Skeletal muscle satellite cell (primary cell): Measurements from ENCODE around the gene RBP3.

Source experiments
- H3K27me3 ChIP-seq: 2 replicates; pipeline ENCODE4 v1.7.0; 2013; ENCODE audit warnings: low read length; ENCODE audit not compliant: control insufficient read depth, insufficient read depth
- H3K36me3 ChIP-seq: 2 replicates; pipeline ENCODE4 v1.7.0; 2013; ENCODE audit warnings: mild to moderate bottlenecking, control low read depth, low read length; ENCODE audit not compliant: insufficient read depth
- H3K4me1 ChIP-seq: 2 replicates; pipeline ENCODE4 v1.7.0; 2013; ENCODE audit warnings: low read length; ENCODE audit not compliant: control insufficient read depth, insufficient read depth
- H3K4me2 ChIP-seq: 2 replicates; pipeline ENCODE4 v1.7.0; 2013; ENCODE audit warnings: mild to moderate bottlenecking, low read length
- H3K4me3 ChIP-seq: 2 replicates; pipeline ENCODE4 v1.7.0; 2013; ENCODE audit warnings: low read length
- H3K9ac ChIP-seq: 2 replicates; pipeline ENCODE4 v1.7.0; 2013; ENCODE audit warnings: mild to moderate bottlenecking, low read depth, low read length, moderate library complexity
- H3K9me3 ChIP-seq: replicated peaks from 2 replicates; pipeline ENCODE4 v1.7.0; 2013; ENCODE audit warnings: mild to moderate bottlenecking, control low read depth, low read length

The RBP3 gene

DNA sequence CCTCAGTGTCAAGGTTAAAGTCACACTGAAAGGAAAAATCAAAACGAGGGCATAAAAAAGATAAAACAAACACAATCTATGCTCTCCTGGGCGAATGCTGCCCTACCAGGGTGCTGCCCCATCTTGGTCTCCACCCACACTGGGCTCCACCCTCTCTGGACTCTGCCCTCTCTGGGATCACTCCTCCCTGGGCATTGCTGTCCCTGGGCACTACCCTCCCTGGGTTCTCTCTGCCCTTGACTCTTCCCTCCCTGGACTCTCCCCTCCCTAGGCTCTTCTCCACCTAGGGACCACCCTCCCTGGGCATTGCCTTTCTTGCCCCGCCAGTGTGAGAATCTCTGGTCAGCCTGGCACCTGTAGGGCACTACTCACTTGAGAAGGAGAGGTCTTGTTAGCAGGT is 17.4 kb upstream of the RBP3 start:
- H3K27me3 ChIP-seq = peaks cover 28% of the 10 kb centered on the region
- H3K4me3 ChIP-seq = no peak overlapping the region
- no peaks in the 10 kb centered on the region for H3K4me1 ChIP-seq
- H3K9me3 ChIP-seq = no peaks in the 10 kb centered on the region
- no peak overlapping the region for H3K4me2 ChIP-seq
- H3K9ac ChIP-seq = no peak overlapping the region
- no peaks in the 10 kb centered on the region for H3K36me3 ChIP-seq

DNA sequence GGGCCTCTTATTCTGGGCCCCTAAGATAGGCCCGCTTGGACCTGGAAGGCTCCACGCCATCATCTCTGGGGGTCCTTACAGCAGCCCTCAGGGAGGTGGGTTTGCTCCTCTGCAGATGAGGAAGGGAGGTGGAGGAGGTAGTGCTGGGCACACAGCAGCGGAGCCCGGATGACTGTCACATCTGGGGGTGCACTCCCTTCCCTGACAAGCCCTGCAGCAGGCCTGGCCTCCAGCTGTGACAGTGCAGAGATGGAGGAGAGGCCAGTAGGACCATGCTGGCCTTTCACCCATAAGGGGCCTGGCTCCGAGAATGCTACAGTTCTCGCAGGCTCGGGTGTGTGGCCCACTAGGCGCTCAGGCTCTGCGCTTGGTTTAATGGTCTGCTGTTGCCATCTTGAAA is 16.7 kb upstream of the RBP3 start:
- Histone ChIP-seq H3K4me2 (no peak overlapping the region), H3K9me3 (no peaks in the 10 kb centered on the region), H3K4me3 (no peak overlapping the region), H3K27me3 (peaks cover 35% of the 10 kb centered on the region), H3K9ac (no peak overlapping the region), H3K36me3 (no peaks in the 10 kb centered on the region), H3K4me1 (no peaks in the 10 kb centered on the region)

DNA sequence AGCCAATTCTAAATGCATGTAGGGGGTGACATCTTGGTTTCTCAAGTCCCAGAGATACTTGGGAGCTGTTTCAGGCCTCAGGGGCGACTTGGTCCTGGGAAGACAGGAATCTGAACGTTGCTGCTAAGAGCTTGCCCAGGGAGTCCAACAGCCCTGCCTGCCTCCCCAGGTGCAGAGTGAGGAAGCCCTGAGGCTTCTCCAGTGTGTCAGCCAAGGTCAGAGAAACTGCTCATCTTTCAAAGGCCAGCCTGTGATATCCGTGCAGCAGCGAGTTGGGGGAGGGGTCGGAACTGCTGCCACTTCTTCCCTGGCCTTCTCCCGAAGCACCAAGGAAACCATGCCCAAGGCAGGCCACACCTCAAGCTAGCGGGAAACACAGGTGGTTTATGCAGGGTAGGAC is 16.2 kb upstream of the RBP3 start:
- Histone ChIP-seq H3K9ac (no peak overlapping the region), H3K4me2 (no peak overlapping the region)

DNA sequence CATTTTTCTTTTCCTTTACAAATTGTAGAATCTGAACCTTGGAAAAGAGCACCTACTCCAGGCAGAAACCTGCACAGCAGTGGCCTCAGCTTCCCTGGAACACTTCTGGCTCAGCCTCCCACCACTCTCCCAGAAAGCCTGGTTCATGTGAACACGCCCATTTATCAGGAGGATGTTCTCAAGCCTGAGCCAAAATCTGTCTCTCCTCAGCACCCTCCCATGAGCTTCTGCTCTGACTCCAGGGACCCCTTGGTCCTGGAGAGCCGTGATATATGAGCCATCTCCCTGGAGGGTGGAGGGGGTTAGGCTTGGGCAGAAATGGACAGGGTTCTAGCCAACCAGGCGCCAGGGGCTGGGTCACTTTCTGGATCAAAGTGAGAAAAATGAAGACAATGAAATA is 15.8 kb upstream of the RBP3 start:
- H3K4me2 ChIP-seq = no peak overlapping the region
- no peaks in the 10 kb centered on the region for H3K9me3 ChIP-seq
- H3K4me3 ChIP-seq = no peak overlapping the region
- H3K36me3 ChIP-seq = no peaks in the 10 kb centered on the region
- H3K27me3 ChIP-seq = peaks cover 42% of the 10 kb centered on the region
- H3K4me1 ChIP-seq = no peaks in the 10 kb centered on the region
- no peak overlapping the region for H3K9ac ChIP-seq

More for the DNA sequence above, 16.2 kb upstream of the RBP3 start:
- Histone ChIP-seq H3K36me3 (no peaks in the 10 kb centered on the region), H3K27me3 (peaks cover 38% of the 10 kb centered on the region), H3K4me1 (no peaks in the 10 kb centered on the region), H3K9me3 (no peaks in the 10 kb centered on the region), H3K4me3 (no peak overlapping the region)

DNA sequence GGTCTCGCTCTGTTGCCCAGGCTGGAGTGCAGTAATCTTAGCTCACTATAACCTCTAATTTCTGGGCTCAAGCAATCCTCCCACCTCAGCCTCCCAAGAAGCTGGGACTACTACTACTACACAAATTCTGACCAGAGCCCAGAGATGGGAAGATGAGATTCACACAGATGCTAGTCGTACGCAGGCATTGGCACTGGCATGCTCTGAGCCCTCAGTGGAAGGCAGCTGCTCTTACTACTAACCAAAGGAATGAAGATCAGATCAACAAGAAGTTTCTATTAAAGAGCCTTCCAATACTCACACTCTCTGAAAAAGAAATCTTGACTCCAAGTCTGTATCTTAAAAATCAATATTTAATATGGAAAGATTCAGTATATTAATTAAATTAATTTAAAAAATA is 15.2 kb upstream of the RBP3 start:
- no peaks in the 10 kb centered on the region for H3K9me3 ChIP-seq
- peaks cover 45% of the 10 kb centered on the region for H3K27me3 ChIP-seq
- H3K9ac ChIP-seq = no peak overlapping the region
- H3K4me1 ChIP-seq = no peaks in the 10 kb centered on the region
- no peak overlapping the region for H3K4me2 ChIP-seq
- H3K4me3 ChIP-seq = no peak overlapping the region
- no peaks in the 10 kb centered on the region for H3K36me3 ChIP-seq

DNA sequence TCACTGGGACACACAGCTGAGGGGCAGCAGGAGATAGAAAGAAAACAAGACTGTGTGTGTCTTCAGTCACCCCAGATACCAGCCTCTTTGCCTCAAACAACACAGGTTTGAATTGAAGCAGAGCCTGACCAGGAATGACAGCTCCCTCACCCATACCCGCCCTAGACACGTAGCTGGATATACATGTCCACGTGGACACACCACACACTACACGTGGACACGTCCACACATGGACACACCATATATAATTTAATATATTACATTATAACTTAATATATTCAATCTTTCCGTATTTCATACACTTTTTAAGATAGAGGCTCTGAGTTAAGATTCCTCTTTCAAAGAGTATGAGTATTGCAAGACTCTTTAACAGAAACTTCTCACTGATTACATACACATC is 14.6 kb upstream of the RBP3 start:
- H3K36me3 ChIP-seq = no peaks in the 10 kb centered on the region
- H3K4me3 ChIP-seq = no peak overlapping the region
- no peaks in the 10 kb centered on the region for H3K9me3 ChIP-seq
- no peak overlapping the region for H3K4me2 ChIP-seq
- no peak overlapping the region for H3K9ac ChIP-seq
- H3K4me1 ChIP-seq = no peaks in the 10 kb centered on the region
- peaks cover 45% of the 10 kb centered on the region for H3K27me3 ChIP-seq

DNA sequence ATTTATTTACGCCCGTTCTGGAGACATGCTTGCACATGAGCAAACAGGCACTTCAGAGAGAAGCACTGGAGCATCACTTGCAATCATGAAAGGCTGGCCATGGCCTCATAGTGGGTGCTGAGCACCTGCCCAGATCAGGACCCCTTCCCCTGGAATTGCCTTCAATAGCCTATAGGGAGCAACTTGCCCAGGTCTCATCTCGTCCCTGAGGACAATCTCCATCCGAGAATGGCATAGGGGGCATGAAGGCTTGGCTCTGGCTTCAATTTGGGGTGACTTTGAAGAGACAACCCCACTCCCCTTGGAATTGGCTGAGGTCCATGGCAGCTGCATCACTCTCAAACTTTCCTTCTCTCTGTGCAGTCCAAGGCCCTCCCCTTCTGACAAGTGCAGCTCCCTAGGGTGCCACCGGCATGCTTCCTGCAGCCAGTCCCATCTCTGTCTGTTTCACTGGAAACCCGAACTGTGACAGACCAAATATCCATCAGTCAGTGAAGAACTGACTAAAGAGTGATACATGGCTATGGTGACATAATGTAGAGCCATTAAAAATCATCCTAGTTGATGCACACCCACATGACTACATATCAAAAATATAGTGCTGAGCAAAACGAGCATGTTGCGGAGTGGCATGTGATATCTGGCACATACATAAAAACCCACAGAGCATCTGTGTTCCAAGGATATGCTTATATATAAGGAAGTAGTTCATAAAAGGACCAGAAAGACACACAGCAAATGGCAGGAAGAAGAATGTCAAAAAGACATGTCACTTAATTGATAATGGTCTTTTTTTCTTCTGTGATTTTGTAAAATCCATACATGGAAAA is 13.5 kb upstream of the RBP3 start:
- H3K4me1 ChIP-seq = no peaks in the 10 kb centered on the region
- H3K36me3 ChIP-seq = no peaks in the 10 kb centered on the region
- no peak overlapping the region for H3K4me3 ChIP-seq
- no peaks in the 10 kb centered on the region for H3K9me3 ChIP-seq
- peaks cover 53% of the 10 kb centered on the region for H3K27me3 ChIP-seq
- no peak overlapping the region for H3K9ac ChIP-seq
- H3K4me2 ChIP-seq = no peak overlapping the region

DNA sequence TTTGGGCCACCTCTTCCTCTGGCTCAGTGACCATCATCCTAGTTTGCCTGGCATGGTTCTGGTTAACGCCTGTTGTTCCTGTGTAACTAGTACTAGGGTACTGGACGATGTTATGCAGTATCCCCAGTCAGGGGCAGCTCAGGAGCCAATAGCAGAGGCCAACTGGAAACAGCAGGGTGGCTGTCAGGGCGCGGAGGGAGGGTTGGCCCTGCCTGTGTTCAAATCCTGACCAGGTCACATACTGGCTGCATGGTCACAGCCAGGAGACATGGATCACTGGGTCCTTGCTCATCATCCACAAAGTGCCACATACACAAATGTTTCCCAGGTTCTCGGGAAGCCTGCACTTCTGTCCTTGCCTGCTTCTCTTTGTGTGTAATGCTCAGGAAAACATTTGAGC is 12.3 kb upstream of the RBP3 start:
- Histone ChIP-seq H3K9me3 (no peaks in the 10 kb centered on the region), H3K27me3 (peaks cover 53% of the 10 kb centered on the region), H3K4me1 (no peaks in the 10 kb centered on the region), H3K4me2 (no peak overlapping the region), H3K9ac (no peak overlapping the region), H3K4me3 (no peak overlapping the region), H3K36me3 (no peaks in the 10 kb centered on the region)

DNA sequence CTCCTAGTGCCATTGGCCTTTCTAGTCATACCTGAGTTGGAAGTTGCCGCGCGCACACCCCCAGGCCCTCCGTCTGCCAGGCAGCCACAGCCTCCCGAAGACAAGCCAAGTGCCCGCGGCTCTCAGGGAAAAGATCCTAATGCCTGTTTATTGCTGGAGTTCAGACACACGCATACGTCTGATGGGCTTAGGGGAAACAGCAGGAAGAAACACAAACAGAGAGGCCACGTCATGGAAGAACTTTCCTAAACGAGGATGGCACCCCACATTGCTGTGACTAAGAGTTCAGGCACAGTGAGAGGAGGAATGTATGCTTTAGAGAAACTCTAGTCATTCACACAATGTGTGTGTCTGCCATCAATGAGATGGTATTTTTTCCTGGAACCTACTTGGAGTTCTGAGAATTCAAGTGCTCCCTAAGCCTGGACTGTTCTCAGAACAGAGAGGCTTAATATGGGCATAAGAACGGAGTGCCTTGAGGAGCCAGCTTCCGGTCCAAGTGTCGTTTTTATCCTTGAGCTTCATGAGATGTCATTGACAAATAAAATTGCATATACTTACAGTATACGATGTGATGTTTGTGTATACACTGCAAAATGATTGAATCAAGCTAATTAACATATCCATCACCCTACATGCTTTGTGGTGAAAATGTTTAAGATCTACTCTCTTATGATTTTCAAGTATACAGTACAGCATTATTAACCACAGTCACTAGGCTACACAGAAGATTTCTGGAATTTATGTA is 11.6 kb upstream of the RBP3 start:
- H3K9ac ChIP-seq = no peak overlapping the region
- H3K9me3 ChIP-seq = no peaks in the 10 kb centered on the region
- peaks cover 53% of the 10 kb centered on the region for H3K27me3 ChIP-seq
- no peak overlapping the region for H3K4me3 ChIP-seq
- H3K4me1 ChIP-seq = no peaks in the 10 kb centered on the region
- no peaks in the 10 kb centered on the region for H3K36me3 ChIP-seq
- no peak overlapping the region for H3K4me2 ChIP-seq

DNA sequence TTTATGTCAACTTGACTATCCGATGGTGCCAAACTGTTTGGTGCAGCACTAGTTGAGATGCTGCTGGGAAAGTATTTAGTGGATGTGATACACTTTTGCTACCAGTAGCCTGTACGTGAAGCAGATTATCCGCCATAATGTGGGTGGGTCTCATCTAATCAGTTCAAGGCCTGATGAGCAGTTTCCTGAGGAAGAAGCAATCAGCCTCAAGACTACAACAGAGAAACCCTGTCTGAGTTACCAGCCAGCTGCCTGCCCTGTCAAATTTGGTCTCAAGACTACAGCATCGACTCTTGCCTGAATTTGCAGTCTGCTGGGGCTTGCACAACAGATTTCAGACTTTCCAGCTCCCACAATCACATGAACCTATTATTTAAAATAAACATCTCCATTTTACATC is 10.9 kb upstream of the RBP3 start:
- Histone ChIP-seq H3K27me3 (peaks cover 57% of the 10 kb centered on the region), H3K4me1 (no peaks in the 10 kb centered on the region), H3K9ac (no peak overlapping the region), H3K4me2 (no peak overlapping the region), H3K9me3 (no peaks in the 10 kb centered on the region), H3K4me3 (no peak overlapping the region), H3K36me3 (no peaks in the 10 kb centered on the region)

DNA sequence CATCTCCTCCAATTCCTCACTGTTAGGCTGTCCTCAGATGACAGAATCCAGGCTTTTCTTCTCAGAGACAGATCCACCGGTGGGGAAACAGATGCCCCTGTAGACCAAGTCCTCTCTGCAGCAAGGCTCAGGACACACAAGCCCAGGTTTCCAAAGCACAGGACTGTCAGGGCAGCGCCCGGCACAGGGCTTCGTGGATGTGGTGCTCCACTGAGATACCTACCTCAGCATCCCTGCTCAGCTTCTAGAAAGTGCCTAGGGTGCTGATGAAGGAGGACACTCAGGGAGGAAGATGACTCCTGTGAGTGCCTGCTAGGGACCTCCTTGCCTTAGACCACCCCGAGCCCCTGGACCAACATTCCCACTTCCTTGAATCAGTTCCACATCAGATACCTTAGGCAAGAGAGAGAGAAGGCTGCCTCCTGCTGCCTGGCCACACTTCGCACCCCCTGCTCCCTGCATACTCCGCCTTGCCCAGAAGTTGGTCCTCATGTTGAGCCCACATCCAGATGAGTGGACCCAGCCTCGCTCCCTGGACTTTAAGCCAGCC is 8.9 kb upstream of the RBP3 start:
- Histone ChIP-seq H3K4me2 (no peak overlapping the region), H3K9me3 (no peaks in the 10 kb centered on the region), H3K36me3 (no peaks in the 10 kb centered on the region), H3K27me3 (peaks cover 52% of the 10 kb centered on the region), H3K9ac (no peak overlapping the region), H3K4me3 (no peak overlapping the region), H3K4me1 (no peaks in the 10 kb centered on the region)
